ENCODE data around the gene SDK1. TPM values are rescaled to one million over a fixed set of nuclear protein-coding genes. Genes with fewer than 3 reads are reported as not detected.

Gene SDK1
- total and polyA plus RNA-seq, 2 of the 8 experiments (the other 6 are each of a cell fraction or from before 2014, with no cell fraction given), result 3.3 to 7.2 TPM

DNA sequence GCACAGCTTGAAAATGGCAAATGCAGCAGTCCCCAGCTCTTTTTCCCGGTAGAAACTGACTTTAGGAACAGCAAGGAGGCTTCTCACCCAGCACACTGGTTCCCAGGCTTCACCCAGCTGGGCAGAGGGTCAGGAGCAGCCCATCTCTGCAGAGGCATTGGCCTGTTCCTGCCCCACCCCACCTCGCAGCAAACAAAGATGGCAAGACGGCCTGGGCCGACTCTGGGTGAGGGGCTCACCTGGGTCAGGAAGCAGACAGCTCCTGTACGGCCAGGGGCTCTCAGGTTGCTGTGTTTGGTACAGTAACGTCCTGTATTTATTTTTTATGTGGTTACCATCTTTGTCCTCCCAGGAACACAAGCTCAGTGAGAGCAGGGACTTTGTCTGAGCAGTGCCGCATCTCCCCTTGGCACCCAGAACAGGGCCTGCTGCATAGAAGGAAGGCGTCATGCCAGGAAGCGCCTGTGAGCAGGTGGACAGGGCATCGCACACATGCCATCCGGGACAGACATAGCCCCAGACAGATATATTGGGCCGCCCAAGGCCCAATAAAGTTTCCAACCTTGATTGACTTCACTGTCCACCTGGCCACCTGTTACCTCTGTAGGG, 796.1 kb downstream of the SDK1 start (continued):
- TF ChIP-seq GTF2F1 (IDR thresholded peaks at IDR 0.05; ENCODE audit: borderline replicate concordance, low read depth, low read length) (no peak), POLR2AphosphoS5 (IDR thresholded peaks at IDR 0.05; ENCODE audit: low read depth, low read length) (no peak), PHF8 (conservative IDR thresholded peaks at IDR 0.05; ENCODE audit: low read depth, low read length) (no peak), BCL11A (IDR thresholded peaks at IDR 0.05; ENCODE audit: low read depth in 2 of 2, low read length in 2 of 2) (no peak), MAFK (IDR thresholded peaks at IDR 0.05; ENCODE audit: low read depth, low read length) (no peak)
